Ishikawa (cell line): ENCODE results near the gene SRPX2.

ENCODE experiments used
- CEBPB ChIP-seq: IDR thresholded peaks from 2 replicates; pipeline ENCODE4 v1.6.1; 2012
- CREB1 ChIP-seq: IDR thresholded peaks from 2 replicates; pipeline ENCODE4 v1.6.1; 2012; ENCODE audit warnings: low read depth
- EGR1 ChIP-seq: IDR thresholded peaks from 2 replicates; pipeline ENCODE4 v1.6.1; 2012
- EP300 ChIP-seq: IDR thresholded peaks from 2 replicates; pipeline ENCODE4 v1.6.1; 2012; ENCODE audit warnings: borderline replicate concordance
- FOXM1 ChIP-seq: IDR thresholded peaks from 2 replicates; pipeline ENCODE4 v1.6.1; 2012; ENCODE audit warnings: low read depth, borderline replicate concordance
- MAX ChIP-seq: IDR thresholded peaks from 2 replicates; pipeline ENCODE4 v1.6.1; 2012
- NFIC ChIP-seq: IDR thresholded peaks from 2 replicates; pipeline ENCODE4 v1.6.1; 2012
- RAD21 ChIP-seq: IDR thresholded peaks from 2 replicates; pipeline ENCODE4 v1.6.1; 2012; ENCODE audit warnings: low read depth
- REST ChIP-seq: IDR thresholded peaks from 2 replicates; pipeline ENCODE4 v1.6.1; 2012; ENCODE audit warnings: low read depth, mild to moderate bottlenecking
- TAF1 ChIP-seq: IDR thresholded peaks from 2 replicates; pipeline ENCODE4 v1.6.1; 2012; ENCODE audit warnings: low read depth, mild to moderate bottlenecking
- TCF12 ChIP-seq: IDR thresholded peaks from 2 replicates; pipeline ENCODE4 v1.6.1; 2012; ENCODE audit warnings: low read depth
- TEAD4 ChIP-seq: IDR thresholded peaks from 2 replicates; pipeline ENCODE4 v1.6.1; 2012
- USF1 ChIP-seq: IDR thresholded peaks from 2 replicates; pipeline ENCODE4 v1.6.1; 2012
- YY1 ChIP-seq: IDR thresholded peaks from 2 replicates; pipeline ENCODE4 v1.6.1; 2012; ENCODE audit warnings: low read depth
- ZBTB7A ChIP-seq: IDR thresholded peaks from 2 replicates; pipeline ENCODE4 v1.6.1; 2012; ENCODE audit warnings: low read depth

SRPX2 gene

GRCh38 chrX:100645106-100645505 lies 1.1 kb downstream of the SRPX2 start:
- TF ChIP-seq NFIC (no peak), EP300 (no peak), EGR1 (no peak), TCF12 (no peak), TEAD4 (no peak), USF1 (no peak), CREB1 (no peak), TAF1 (no peak), FOXM1 (no peak), ZBTB7A (no peak), REST (no peak), MAX (no peak), CEBPB (no peak), YY1 (no peak), RAD21 (no peak)

DNA sequence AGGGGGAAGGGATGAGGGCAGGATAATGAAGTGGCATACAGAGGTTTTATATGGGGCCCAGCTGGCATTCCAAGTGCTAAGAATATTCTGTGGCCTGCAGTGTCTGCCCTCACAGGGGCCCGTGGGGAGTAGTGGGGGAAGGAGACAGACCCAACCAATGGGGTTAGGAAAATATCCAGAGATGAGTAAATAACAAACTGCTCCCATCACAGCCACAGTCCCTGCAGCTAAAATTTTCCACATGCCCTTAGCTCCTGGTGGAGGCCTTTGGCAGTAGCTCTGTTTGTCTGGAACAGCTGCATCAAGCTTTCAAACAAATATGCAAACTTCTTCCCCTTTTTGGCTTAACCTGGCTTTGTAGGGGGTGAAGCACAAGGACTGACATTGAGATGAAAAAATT lies 3.1 kb downstream of the SRPX2 start:
- TF ChIP-seq EGR1 (no peak), NFIC (no peak), FOXM1 (no peak), CREB1 (no peak), REST (no peak), TCF12 (no peak), TAF1 (no peak), TEAD4 (no peak), YY1 (no peak), CEBPB (no peak), MAX (no peak), USF1 (no peak), RAD21 (no peak), EP300 (no peak), ZBTB7A (no peak)

- TF ChIP-seq REST: no peak
- no peak for TF ChIP-seq YY1
- no peak for TF ChIP-seq CEBPB
- TF ChIP-seq MAX: no peak
- TF ChIP-seq TEAD4: no peak
- TF ChIP-seq TCF12: no peak
- TF ChIP-seq RAD21: no peak
- no peak for TF ChIP-seq USF1
- TF ChIP-seq ZBTB7A: no peak
- TF ChIP-seq NFIC: no peak
- TF ChIP-seq CREB1: no peak
- no peak for TF ChIP-seq TAF1
- no peak for TF ChIP-seq FOXM1
- no peak for TF ChIP-seq EP300
- TF ChIP-seq EGR1: no peak
Observed at GRCh38 chrX:100647739-100648138, 3.7 kb downstream of the SRPX2 start.
